ENCODE measurements around the gene ADCYAP1.

- TF ChIP-seq EZH2 (IDR thresholded peaks at IDR 0.05; ENCODE audit: insufficient read depth, poor library complexity, severe bottlenecking) (no peak), EZH2phosphoT487 (IDR thresholded peaks at IDR 0.05; ENCODE audit: insufficient read depth, low read depth) (no peak)
These were observed 2.4 kb upstream of the ADCYAP1 start for GRCh38 chr18:902229-902628.
